IMR-90 (cell line): Measurements from ENCODE around the gene FANK1. TPM values are rescaled to one million over a fixed set of nuclear protein-coding genes. Genes with fewer than 3 reads are reported as not detected.

Source experiments
- ATAC-seq: fragments of 200-7000 bp; cut with Tn5 transposase; 2 replicates; pipeline ENCODE4 v1.9.1; 2020; ENCODE audit warnings: low read depth, mild to moderate bottlenecking, moderate library complexity
- BruUV-seq: library from RNA; stranded (reverse); fragments of 400-500 nt; replicated peaks from 2 replicates; lab custom pipeline; 2021; lab: Mats Ljungman, UMichigan
- CTCF ChIA-PET: fragments of 300-600 bp; formaldehyde crosslinking; extraction: SDS; loops from one replicate; lab custom pipeline; 2021; ENCODE audit warnings: antibody characterized with exemption; lab: Yijun Ruan, JAX
- POLR2A ChIA-PET: fragments of 300-600 bp; sonication (Branson Sonifier 250); formaldehyde crosslinking; loops from one replicate; lab custom pipeline; 2022; ENCODE audit warnings: antibody characterized with exemption; ENCODE audit not compliant: unreplicated experiment; lab: Charles Lee
- DNase-seq: peaks from one replicate; pipeline ENCODE4 v3.0.0; 2013
- H2AFZ ChIP-seq: replicated peaks from 2 replicates; pipeline ENCODE3; 2013; ENCODE audit warnings: low read length, mild to moderate bottlenecking; ENCODE audit not compliant: poor library complexity
- H2AK5ac ChIP-seq: 2 replicates; pipeline ENCODE4 v1.6.1; 2013; ENCODE audit warnings: low read depth, low read length, inconsistent platforms
- H2AK9ac ChIP-seq: replicated peaks from 2 replicates; pipeline ENCODE3; 2013; ENCODE audit warnings: mild to moderate bottlenecking, low read depth, low read length, moderate library complexity; ENCODE audit not compliant: poor library complexity
- H2BK120ac ChIP-seq: 2 replicates; pipeline ENCODE4 v1.6.1; 2013; ENCODE audit warnings: low read depth, low read length, inconsistent platforms
- H2BK15ac ChIP-seq: 3 replicates; pipeline ENCODE4 v1.6.1; 2013; ENCODE audit warnings: low read depth, low read length, inconsistent platforms
- H2BK20ac ChIP-seq: 2 replicates; pipeline ENCODE4 v1.6.1; 2013; ENCODE audit warnings: low read depth, mild to moderate bottlenecking, inconsistent platforms, low read length, moderate library complexity
- H2BK5ac ChIP-seq: 2 replicates; pipeline ENCODE4 v1.6.1; 2013; ENCODE audit warnings: mild to moderate bottlenecking, low read depth, low read length, inconsistent platforms; ENCODE audit not compliant: poor library complexity, severe bottlenecking
- H3K14ac ChIP-seq: replicated peaks from 2 replicates; pipeline ENCODE4 v1.6.1; 2013; ENCODE audit warnings: low read depth, low read length, inconsistent platforms
- H3K18ac ChIP-seq: 2 replicates; pipeline ENCODE4 v1.6.1; 2013; ENCODE audit warnings: low read depth, low read length, control low read depth
- H3K23ac ChIP-seq: 2 replicates; pipeline ENCODE4 v1.6.1; 2013; ENCODE audit warnings: low read depth, low read length, inconsistent platforms
- H3K27ac ChIP-seq: 2 replicates; pipeline ENCODE4 v1.5.1; 2013; ENCODE audit warnings: mild to moderate bottlenecking, control low read depth, low read length; ENCODE audit not compliant: insufficient read depth
- H3K27me3 ChIP-seq: 2 replicates; pipeline ENCODE4 v1.6.1; 2013; ENCODE audit warnings: low read length; ENCODE audit not compliant: control insufficient read depth, insufficient read depth
- H3K36me3 ChIP-seq: 2 replicates; pipeline ENCODE4 v1.6.1; 2013; ENCODE audit warnings: low read length, mixed read lengths; ENCODE audit not compliant: control insufficient read depth, insufficient read depth
- H3K4ac ChIP-seq: 2 replicates; pipeline ENCODE4 v1.6.1; 2013; ENCODE audit warnings: low read depth, low read length, inconsistent platforms
- H3K4me1 ChIP-seq: 2 replicates; pipeline ENCODE4 v1.6.1; 2013; ENCODE audit warnings: low read length, mixed read lengths; ENCODE audit not compliant: control insufficient read depth, insufficient read depth
- H3K4me2 ChIP-seq: 2 replicates; pipeline ENCODE4 v1.6.1; 2013; ENCODE audit warnings: low read depth, mild to moderate bottlenecking, control low read depth, low read length, moderate library complexity
- H3K4me3 ChIP-seq: 2 replicates; pipeline ENCODE4 v1.5.1; 2013; ENCODE audit warnings: low read depth, mild to moderate bottlenecking, control low read depth, low read length, moderate library complexity; ENCODE audit not compliant: insufficient read depth
- H3K56ac ChIP-seq: 2 replicates; pipeline ENCODE4 v1.6.1; 2013; ENCODE audit warnings: low read length, inconsistent platforms; ENCODE audit not compliant: insufficient read depth; ENCODE audit errors: extremely low read depth
- H3K79me1 ChIP-seq, 2 experiments: 2 replicates each; pipeline ENCODE4 v1.6.1; 2013; ENCODE audit warnings: low read length in 2 of 2, inconsistent platforms in 1 of 2, low read depth in 1 of 2
- H3K9ac ChIP-seq: 2 replicates; pipeline ENCODE4 v1.6.1; 2013; ENCODE audit warnings: low read depth, low read length, control low read depth
- H3K9me1 ChIP-seq: 2 replicates; pipeline ENCODE4 v1.6.1; 2013; ENCODE audit warnings: low read length, inconsistent platforms; ENCODE audit not compliant: insufficient read depth
- H3K9me3 ChIP-seq: 2 replicates; pipeline ENCODE4 v1.6.1; 2013; ENCODE audit warnings: low read length; ENCODE audit not compliant: control insufficient read depth, insufficient read depth
- H4K20me1 ChIP-seq: 2 replicates; pipeline ENCODE4 v1.6.1; 2013; ENCODE audit warnings: low read length, inconsistent platforms; ENCODE audit not compliant: insufficient read depth
- H4K5ac ChIP-seq: 2 replicates; pipeline ENCODE4 v1.6.1; 2013; ENCODE audit warnings: mild to moderate bottlenecking, low read depth, low read length, control low read depth
- H4K8ac ChIP-seq, 2 experiments: 2 replicates each; pipeline ENCODE4 v1.6.1; 2013; ENCODE audit warnings: low read depth in 2 of 2, low read length in 2 of 2, control low read depth in 1 of 2, inconsistent platforms in 1 of 2
- H4K91ac ChIP-seq: 2 replicates; pipeline ENCODE4 v1.6.1; 2013; ENCODE audit warnings: low read depth, low read length, inconsistent platforms; ENCODE audit not compliant: insufficient read depth
- BHLHE40 ChIP-seq: fragments of 150-350 bp; IDR thresholded peaks from 2 replicates; pipeline ENCODE4 v1.6.1; 2016; ENCODE audit warnings: mild to moderate bottlenecking, low read depth, low read length
- CEBPB ChIP-seq: IDR thresholded peaks from 2 replicates; pipeline ENCODE4 v1.6.1; 2012; ENCODE audit warnings: low read depth, low read length, improper control_type of control experiment
- CHD1 ChIP-seq: IDR thresholded peaks from 2 replicates; pipeline ENCODE4 v1.6.1; 2012; ENCODE audit warnings: low read depth, low read length, improper control_type of control experiment
- CTCF ChIP-seq: conservative IDR thresholded peaks from 2 replicates; pipeline ENCODE4 v1.5.1; 2012; ENCODE audit warnings: mild to moderate bottlenecking, low read depth, low read length, improper control_type of control experiment
- FOS ChIP-seq: fragments of 150-350 bp; IDR thresholded peaks from 2 replicates; pipeline ENCODE4 v1.6.1; 2016; ENCODE audit warnings: low read depth, low read length
- MAFK ChIP-seq: IDR thresholded peaks from 2 replicates; pipeline ENCODE4 v1.6.1; 2012; ENCODE audit warnings: low read depth, low read length, improper control_type of control experiment
- MAZ ChIP-seq: IDR thresholded peaks from 2 replicates; pipeline ENCODE4 v1.6.1; 2012; ENCODE audit warnings: low read depth, mild to moderate bottlenecking, low read length, improper control_type of control experiment, moderate library complexity, borderline replicate concordance
- MXI1 ChIP-seq: IDR thresholded peaks from 2 replicates; pipeline ENCODE4 v1.6.1; 2012; ENCODE audit warnings: low read depth, mild to moderate bottlenecking, low read length, moderate library complexity, borderline replicate concordance
- NFE2L2 ChIP-seq: fragments of 150-350 bp; IDR thresholded peaks from 2 replicates; pipeline ENCODE4 v1.6.1; 2016; ENCODE audit warnings: low read depth, mild to moderate bottlenecking, low read length
- POLR2A ChIP-seq: IDR thresholded peaks from 2 replicates; pipeline ENCODE4 v1.6.1; 2012; ENCODE audit warnings: mild to moderate bottlenecking, low read depth, low read length
- RAD21 ChIP-seq: IDR thresholded peaks from 2 replicates; pipeline ENCODE4 v1.6.1; 2012; ENCODE audit warnings: low read length, improper control_type of control experiment
- RCOR1 ChIP-seq: IDR thresholded peaks from 2 replicates; pipeline ENCODE4 v1.6.1; 2012; ENCODE audit warnings: mild to moderate bottlenecking, low read length, improper control_type of control experiment; ENCODE audit not compliant: insufficient replicate concordance
- RFX5 ChIP-seq: IDR thresholded peaks from 2 replicates; pipeline ENCODE4 v1.8.0; 2012; ENCODE audit warnings: low read depth, mild to moderate bottlenecking, low read length, moderate library complexity
- SMC3 ChIP-seq: fragments of 150-350 bp; IDR thresholded peaks from 2 replicates; pipeline ENCODE4 v1.6.1; 2016; ENCODE audit warnings: low read depth, mild to moderate bottlenecking, antibody characterized with exemption, low read length, moderate library complexity
- USF2 ChIP-seq: fragments of 150-350 bp; IDR thresholded peaks from 2 replicates; pipeline ENCODE4 v1.6.1; 2017; ENCODE audit warnings: mild to moderate bottlenecking, antibody characterized with exemption, low read length, low read depth
- WGBS, 2 experiments: methylation state at CpG; one replicate each; pipeline versions ENCODE4 v1.1.5 to v1.1.7; 2013; ENCODE audit warnings: missing lambda C conversion rate in 2 of 2; ENCODE audit not compliant: insufficient read length in 1 of 2; ENCODE audit errors: extremely low coverage in 2 of 2; 5-methylcytosine and 5-hydroxymethylcytosine counted together
- dilution Hi-C: fragments of 300-500 bp; cut with HindIII; formaldehyde crosslinking; loops from one replicate; pipeline ENCODE4 v1.14.3; 2018; ENCODE audit warnings: low sequenced_read_pairs; ENCODE audit not compliant: unreplicated experiment
- in situ Hi-C: fragments of 300-500 bp; cut with MboI; formaldehyde crosslinking; loops from 3 replicates; pipeline ENCODE4 v1.14.3; 2019; ENCODE audit warnings: low sequenced_read_pairs, inconsistent platforms, mixed read lengths
- intact Hi-C: fragments of 100-400 bp; cut with micrococcal nuclease; formaldehyde crosslinking; loops from 2 replicates; pipeline ENCODE4 v1.10.0; 2022
- polyA plus RNA-seq, 3 experiments: library from polyadenylated mRNA; depleted of rRNA; stranded (reverse); fragments of >200 nt; gene quantifications; 2 replicates each; pipeline ENCODE4 v1.2.3, GENCODE V29; 2012; ENCODE audit warnings: low replicate concordance in 1 of 3
- total RNA-seq: library from RNA; depleted of rRNA; stranded (reverse); fragments of >200 nt; gene quantifications from 2 replicates; pipeline ENCODE4 v1.2.3, GENCODE V29; 2012

The FANK1 gene
- total and polyA plus RNA-seq, 2 of the 4 experiments (the other 2 are of a cell fraction): 0.90 to 2.2 TPM

- POLR2A ChIA-PET: interaction anchor here (0.6 kb wide), 1 partner anchor 87 kb away, joined by 3 read pairs; no protein-coding TSS in a partner anchor
- 83% methylated on average over 2 of the region's 5 CpGs; no CpG with 5 or more reads in 1 of the 2 experiments for WGBS, 2 experiments
- TF ChIP-seq SMC3: no peak
- TF ChIP-seq BHLHE40: no peak
- TF ChIP-seq NFE2L2: no peak
- TF ChIP-seq RAD21: no peak
- no peak for TF ChIP-seq CEBPB
- no peak for TF ChIP-seq POLR2A
- TF ChIP-seq FOS: no peak
- no peak for TF ChIP-seq USF2
- no peak for TF ChIP-seq MAFK
- TF ChIP-seq MAZ: no peak
- TF ChIP-seq CHD1: no peak
- no peak for TF ChIP-seq RFX5
- TF ChIP-seq RCOR1: no peak
- TF ChIP-seq CTCF: no peak
- TF ChIP-seq MXI1: no peak
These were observed 125.6 kb downstream of the FANK1 start for GRCh38 chr10:126021833-126022500.

More at GRCh38 chr10:126021833-126022500, 125.6 kb downstream of the FANK1 start:
- Histone ChIP-seq H2BK5ac (no peak overlapping the region), H3K36me3 (no peaks in the 10 kb centered on the region; the same call in 1 of the 2 replicates), H3K14ac (no peak overlapping the region), H3K9me1 (no peaks in the 10 kb centered on the region), H3K4ac (no peak overlapping the region), H4K5ac (no peak overlapping the region), H3K79me1 (no peaks in the 10 kb centered on the region), H2AK9ac (peak overlapping the region; percentile 67), H3K56ac (no peak overlapping the region), H4K20me1 (no peaks in the 10 kb centered on the region), H3K27me3 (peaks cover 27% of the 10 kb centered on the region), H3K18ac (no peak overlapping the region), H2BK15ac (no peak overlapping the region), H2BK20ac (no peak overlapping the region), H4K8ac (no peak overlapping the region), H3K9me3 (peaks cover 3% of the 10 kb centered on the region; the same call in 1 of the 2 replicates), H3K27ac (no peak overlapping the region), H3K4me2 (no peak overlapping the region), H3K9ac (no peak overlapping the region), H2AK5ac (no peak overlapping the region), H4K91ac (no peak overlapping the region), H3K4me1 (peaks cover 4% of the 10 kb centered on the region), H3K4me3 (no peak overlapping the region), H3K23ac (no peak overlapping the region), H2BK120ac (no peak overlapping the region), H2AFZ (no peak overlapping the region)
- DNase-seq (no peak), ATAC-seq (no peak)
- CTCF ChIA-PET: interaction anchor here (0.7 kb wide), 1 partner anchor 10 kb away, joined by 4 read pairs; no protein-coding TSS in a partner anchor
- intact Hi-C loops (no loop called here), dilution Hi-C loops (no loop called here), in situ Hi-C loops (no loop called here)
- BruUV-seq: no TSS peak
